ENCODE measurements around the gene AP1S2.

AP1S2 gene

DNA sequence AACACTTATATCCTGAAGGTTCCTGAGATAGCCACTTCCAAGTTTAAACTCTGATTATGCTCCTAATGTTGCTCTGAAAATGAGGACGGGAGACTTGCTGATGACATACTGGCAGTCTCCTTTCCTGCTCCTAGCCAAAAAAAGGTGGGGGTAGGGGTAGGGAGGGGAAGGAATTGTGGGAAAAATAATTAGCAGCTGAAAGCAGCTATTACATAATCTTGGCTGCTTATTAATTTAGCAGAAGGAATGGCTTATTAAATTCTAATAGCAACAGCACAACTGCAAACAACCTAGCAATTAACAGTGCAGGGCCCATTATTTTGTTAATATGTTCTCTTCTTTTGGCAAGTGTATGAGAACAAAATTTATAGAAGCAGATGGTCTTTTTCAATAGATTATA, 2.0 kb upstream of the AP1S2 start:
- Histone ChIP-seq H3K27me3 (ENCODE audit: control insufficient read depth in 5 of 5, insufficient read depth in 4 of 5, low read length in 5 of 5) (peaks cover 0 to 13% (median 2%) of the 10 kb centered on the region in 5 donors), H3K4me1 (ENCODE audit: control insufficient read depth in 5 of 5, insufficient read depth in 5 of 5, low read length in 5 of 5) (peaks cover 0 to 23% (median 17%) of the 10 kb centered on the region in 5 donors), H3K4me3 (ENCODE audit: low read depth in 1 of 5, low read length in 5 of 5) (no peak overlapping the region), H3K9ac (ENCODE audit: low read length in 5 of 5) (no peak overlapping the region), H3K36me3 (ENCODE audit: control insufficient read depth in 5 of 5, insufficient read depth in 5 of 5, low read length in 5 of 5) (no peaks in the 10 kb centered on the region), H3K9me3 (ENCODE audit: control insufficient read depth in 5 of 5, low read length in 5 of 5) (no peaks in the 10 kb centered on the region), H3K27ac (ENCODE audit: low read depth, low read length) (peak overlapping the region; percentile 86)

DNA sequence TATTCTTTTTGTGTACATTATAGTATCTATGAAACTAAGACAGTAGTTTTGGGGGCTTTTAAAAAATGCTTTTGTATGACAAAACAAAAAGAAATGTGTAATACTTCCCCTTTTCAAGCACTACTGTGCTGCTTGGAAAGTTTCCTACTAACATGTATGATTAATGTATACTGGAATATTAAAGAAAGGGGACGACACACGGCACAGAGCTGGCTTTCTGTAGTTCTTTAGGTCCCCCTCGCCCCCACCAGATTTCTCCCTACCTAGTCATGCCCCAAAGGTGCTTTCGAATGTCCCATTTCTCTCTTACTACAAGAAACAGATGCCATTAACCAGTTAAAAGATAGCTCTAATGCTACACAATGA, 1.6 kb upstream of the AP1S2 start:
- Histone ChIP-seq H3K4me1 (ENCODE audit: control insufficient read depth in 5 of 5, insufficient read depth in 5 of 5, low read length in 5 of 5) (peaks cover 0 to 23% (median 17%) of the 10 kb centered on the region in 5 donors), H3K9ac (ENCODE audit: low read length in 5 of 5) (no peak overlapping the region), H3K9me3 (ENCODE audit: control insufficient read depth in 5 of 5, low read length in 5 of 5) (no peaks in the 10 kb centered on the region), H3K36me3 (ENCODE audit: control insufficient read depth in 5 of 5, insufficient read depth in 5 of 5, low read length in 5 of 5) (no peaks in the 10 kb centered on the region), H3K27me3 (ENCODE audit: control insufficient read depth in 5 of 5, insufficient read depth in 4 of 5, low read length in 5 of 5) (peaks cover 0 to 9% (median 2%) of the 10 kb centered on the region in 5 donors), H3K27ac (ENCODE audit: low read depth, low read length) (peak overlapping the region; percentile 86), H3K4me3 (ENCODE audit: low read depth in 1 of 5, low read length in 5 of 5) (no peak overlapping the region)

DNA sequence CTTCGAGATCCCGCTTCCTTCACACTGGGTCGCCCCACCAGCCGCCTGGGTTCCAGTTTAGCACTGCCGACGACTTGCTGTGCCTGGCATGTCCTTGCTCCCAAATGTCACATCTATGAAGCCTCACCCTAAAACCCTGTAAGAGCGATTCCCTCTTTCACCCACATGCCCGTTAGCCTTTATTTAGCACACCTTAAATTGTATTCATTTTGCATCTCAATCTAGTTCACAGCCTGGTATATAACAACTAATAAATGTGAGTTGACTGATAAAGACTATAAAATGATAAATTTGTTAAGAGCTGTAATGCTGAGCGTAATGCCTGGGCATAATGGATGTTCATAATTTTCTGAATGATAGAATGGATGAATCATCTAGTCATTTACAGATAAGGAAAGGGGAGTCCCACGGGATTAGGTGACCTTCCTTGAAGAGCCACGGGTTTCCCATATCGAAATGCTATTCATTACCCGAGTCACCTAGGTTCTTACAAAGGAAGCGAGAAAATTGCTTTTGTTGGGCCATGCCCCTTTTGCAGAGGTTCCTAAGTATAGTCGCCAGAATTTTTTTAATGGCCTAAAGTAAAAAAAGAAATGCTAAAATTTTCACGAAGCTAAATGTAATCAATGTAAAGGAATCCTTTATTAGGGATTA, 1.1 kb upstream of the AP1S2 start:
- Histone ChIP-seq H3K27me3 (ENCODE audit: control insufficient read depth in 5 of 5, insufficient read depth in 4 of 5, low read length in 5 of 5) (peaks cover 0 to 7% (median 2%) of the 10 kb centered on the region in 5 donors), H3K4me3 (ENCODE audit: low read depth in 1 of 5, low read length in 5 of 5) (peak overlapping the region; percentile 79 to 94 (median 85)), H3K4me1 (ENCODE audit: control insufficient read depth in 5 of 5, insufficient read depth in 5 of 5, low read length in 5 of 5) (peaks cover 0 to 23% (median 17%) of the 10 kb centered on the region in 5 donors), H3K9me3 (ENCODE audit: control insufficient read depth in 5 of 5, low read length in 5 of 5) (no peaks in the 10 kb centered on the region), H3K27ac (ENCODE audit: low read depth, low read length) (peak overlapping the region; percentile 86), H3K9ac (ENCODE audit: low read length in 5 of 5) (peak overlapping the region; percentile 71 to 83 (median 73)), H3K36me3 (ENCODE audit: control insufficient read depth in 5 of 5, insufficient read depth in 5 of 5, low read length in 5 of 5) (no peaks in the 10 kb centered on the region)

DNA sequence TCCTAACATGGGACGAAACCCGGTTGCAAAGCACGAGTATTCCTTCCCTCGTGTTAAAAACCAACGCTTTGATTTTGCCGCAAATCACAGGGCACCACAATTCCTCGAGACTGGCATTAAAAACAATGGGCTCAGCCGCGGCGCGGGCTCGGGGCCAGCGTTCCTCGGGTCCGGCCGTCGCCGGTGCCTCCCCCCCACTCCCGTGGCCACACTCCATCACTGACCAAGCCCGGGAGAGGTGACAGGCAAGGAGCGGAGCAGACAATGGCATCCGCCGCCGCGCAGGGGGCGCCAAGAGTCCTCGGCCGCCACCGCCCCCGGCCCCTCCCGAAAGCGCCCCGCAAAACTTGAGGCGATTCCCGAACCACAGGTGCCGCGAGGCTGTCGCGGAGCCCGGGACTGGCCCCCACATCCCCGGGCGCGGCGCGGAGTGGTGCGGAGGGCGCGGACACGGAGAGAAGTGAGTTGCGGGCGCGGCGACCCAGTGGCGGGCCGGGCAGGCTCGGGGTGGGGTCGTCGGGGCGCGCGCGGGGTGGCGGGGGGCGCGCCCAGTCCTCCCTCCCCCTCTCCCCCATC, 445 bp downstream of the AP1S2 start:
- H3K4me3 ChIP-seq (ENCODE audit: low read depth in 1 of 5, low read length in 5 of 5) = peak overlapping the region; percentile 63 to 86 (median 79)
- no peaks in the 10 kb centered on the region for H3K9me3 ChIP-seq (ENCODE audit: control insufficient read depth in 5 of 5, low read length in 5 of 5)
- H3K36me3 ChIP-seq (ENCODE audit: control insufficient read depth in 5 of 5, insufficient read depth in 5 of 5, low read length in 5 of 5) = no peaks in the 10 kb centered on the region
- peaks cover 0 to 7% (median 2%) of the 10 kb centered on the region in 5 donors for H3K27me3 ChIP-seq (ENCODE audit: control insufficient read depth in 5 of 5, insufficient read depth in 4 of 5, low read length in 5 of 5)
- H3K9ac ChIP-seq (ENCODE audit: low read length in 5 of 5) = peak overlapping the region in 4 of 5 donors; percentile 15 to 73 (median 46)
- peak overlapping the region; percentile 31 for H3K27ac ChIP-seq (ENCODE audit: low read depth, low read length)
- H3K4me1 ChIP-seq (ENCODE audit: control insufficient read depth in 5 of 5, insufficient read depth in 5 of 5, low read length in 5 of 5) = peaks cover 0 to 23% (median 17%) of the 10 kb centered on the region in 5 donors

DNA sequence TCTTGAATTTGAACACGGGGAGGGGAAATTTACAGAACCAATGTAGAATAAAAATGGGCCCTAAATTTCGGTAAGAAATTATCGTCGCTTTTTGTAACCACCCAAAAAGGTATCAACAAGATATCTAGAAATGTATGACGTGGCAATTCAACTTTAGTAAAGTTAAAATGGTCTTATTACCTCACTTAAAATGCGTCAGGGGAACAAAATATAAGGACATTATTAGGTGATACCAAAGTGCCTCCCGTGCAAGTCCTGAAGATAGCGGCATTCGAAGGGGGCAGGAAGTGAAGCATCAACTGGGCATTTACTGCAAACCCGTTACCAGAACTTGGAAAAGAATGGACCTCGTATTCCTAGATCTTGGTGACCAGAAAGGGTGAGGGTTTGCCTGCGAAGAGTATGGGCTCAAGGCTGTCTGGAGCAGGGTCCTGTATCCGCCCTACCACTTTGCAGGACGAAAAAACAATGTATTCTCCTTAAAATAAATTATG, 980 bp downstream of the AP1S2 start:
- Histone ChIP-seq H3K4me3 (ENCODE audit: low read depth in 1 of 5, low read length in 5 of 5) (peak overlapping the region; percentile 63 to 86 (median 79)), H3K27ac (ENCODE audit: low read depth, low read length) (peak overlapping the region; percentile 31), H3K36me3 (ENCODE audit: control insufficient read depth in 5 of 5, insufficient read depth in 5 of 5, low read length in 5 of 5) (no peaks in the 10 kb centered on the region), H3K9ac (ENCODE audit: low read length in 5 of 5) (peak overlapping the region in 4 of 5 donors; percentile 15 to 73 (median 46)), H3K9me3 (ENCODE audit: control insufficient read depth in 5 of 5, low read length in 5 of 5) (no peaks in the 10 kb centered on the region), H3K4me1 (ENCODE audit: control insufficient read depth in 5 of 5, insufficient read depth in 5 of 5, low read length in 5 of 5) (peaks cover 0 to 23% (median 17%) of the 10 kb centered on the region in 5 donors), H3K27me3 (ENCODE audit: control insufficient read depth in 5 of 5, insufficient read depth in 4 of 5, low read length in 5 of 5) (peaks cover 0 to 7% (median 2%) of the 10 kb centered on the region in 5 donors)

DNA sequence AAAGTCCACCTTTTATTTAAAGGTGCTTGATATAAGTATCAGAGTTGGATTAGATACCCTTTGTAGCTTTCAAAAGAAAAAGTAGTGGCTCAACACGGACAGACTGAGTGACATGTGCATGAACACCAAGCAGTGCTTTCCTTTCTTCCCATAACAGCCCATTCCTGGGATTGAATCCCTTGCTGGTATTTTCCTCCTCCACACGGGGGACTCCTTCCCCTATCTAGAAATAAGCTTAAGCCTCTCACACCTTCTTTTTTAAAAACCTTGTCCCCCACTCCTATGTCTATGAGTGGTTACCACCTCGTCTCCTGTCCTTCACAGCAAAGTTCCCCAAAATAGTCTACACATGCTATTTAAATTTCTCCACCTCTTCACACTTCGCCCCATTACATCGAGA, 5.1 kb downstream of the AP1S2 start:
- no peaks in the 10 kb centered on the region for H3K9me3 ChIP-seq (ENCODE audit: control insufficient read depth in 5 of 5, low read length in 5 of 5)
- no peak overlapping the region for H3K9ac ChIP-seq (ENCODE audit: low read length in 5 of 5)
- peaks cover 0 to 8% (median 2%) of the 10 kb centered on the region in 5 donors for H3K27me3 ChIP-seq (ENCODE audit: control insufficient read depth in 5 of 5, insufficient read depth in 4 of 5, low read length in 5 of 5)
- no peak overlapping the region for H3K4me3 ChIP-seq (ENCODE audit: low read depth in 1 of 5, low read length in 5 of 5)
- no peak overlapping the region for H3K27ac ChIP-seq (ENCODE audit: low read depth, low read length)
- peaks cover 0 to 6% (median 4%) of the 10 kb centered on the region in 5 donors for H3K36me3 ChIP-seq (ENCODE audit: control insufficient read depth in 5 of 5, insufficient read depth in 5 of 5, low read length in 5 of 5)
- peaks cover 0 to 9% (median 8%) of the 10 kb centered on the region in 5 donors for H3K4me1 ChIP-seq (ENCODE audit: control insufficient read depth in 5 of 5, insufficient read depth in 5 of 5, low read length in 5 of 5)

DNA sequence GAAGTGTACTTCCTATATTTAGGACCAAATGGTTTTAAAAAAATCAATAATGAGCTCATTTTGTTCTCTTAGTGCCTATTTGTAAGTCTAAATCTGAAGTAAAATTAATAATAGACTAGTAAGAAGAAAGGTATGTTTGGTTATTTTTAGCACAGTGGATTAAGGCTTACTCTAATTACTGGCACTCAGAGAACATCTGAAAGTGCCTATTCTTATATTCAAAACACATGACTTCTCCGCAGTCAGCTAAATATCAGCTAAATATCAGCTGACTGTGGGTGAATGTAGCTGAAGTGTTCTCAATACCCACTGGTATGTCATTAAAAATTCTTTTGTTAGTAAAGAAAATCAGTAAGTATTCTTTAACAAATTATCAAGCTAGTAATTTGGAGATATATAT, 6.0 kb downstream of the AP1S2 start:
- Histone ChIP-seq H3K9ac (ENCODE audit: low read length in 5 of 5) (peak overlapping the region in 1 of 5 donors; percentile 38), H3K4me1 (ENCODE audit: control insufficient read depth in 5 of 5, insufficient read depth in 5 of 5, low read length in 5 of 5) (peaks cover 0 to 3% (median under 1%) of the 10 kb centered on the region in 5 donors), H3K27ac (ENCODE audit: low read depth, low read length) (no peak overlapping the region), H3K9me3 (ENCODE audit: control insufficient read depth in 5 of 5, low read length in 5 of 5) (no peaks in the 10 kb centered on the region), H3K36me3 (ENCODE audit: control insufficient read depth in 5 of 5, insufficient read depth in 5 of 5, low read length in 5 of 5) (peaks cover 0 to 13% (median 4%) of the 10 kb centered on the region in 5 donors), H3K27me3 (ENCODE audit: control insufficient read depth in 5 of 5, insufficient read depth in 4 of 5, low read length in 5 of 5) (peaks cover 0 to 3% (median under 1%) of the 10 kb centered on the region in 5 donors), H3K4me3 (ENCODE audit: low read depth in 1 of 5, low read length in 5 of 5) (no peak overlapping the region)

DNA sequence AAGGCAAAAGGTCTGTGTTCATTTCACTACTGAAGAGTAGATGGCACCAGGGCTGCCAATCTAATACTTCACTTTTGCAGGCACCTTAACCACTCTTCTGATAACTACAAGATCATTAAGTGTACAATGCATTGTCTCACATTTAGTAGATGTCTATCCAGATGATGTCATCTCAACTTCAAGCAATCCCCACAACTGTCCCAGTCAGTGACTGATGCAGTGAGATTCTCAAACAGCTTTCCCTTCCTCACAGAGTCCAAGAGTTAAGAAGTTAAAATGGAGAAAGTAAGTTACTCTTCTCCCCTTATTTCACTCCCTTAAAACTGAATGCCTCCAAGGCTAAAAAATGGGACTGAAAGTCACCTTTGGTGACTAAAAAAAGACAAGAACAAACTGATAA, 10.7 kb downstream of the AP1S2 start:
- H3K9ac ChIP-seq (ENCODE audit: low read length in 5 of 5) = no peak overlapping the region
- H3K27me3 ChIP-seq (ENCODE audit: control insufficient read depth in 5 of 5, insufficient read depth in 4 of 5, low read length in 5 of 5) = peaks cover 0 to 2% (median 0%) of the 10 kb centered on the region in 5 donors
- no peak overlapping the region for H3K4me3 ChIP-seq (ENCODE audit: low read depth in 1 of 5, low read length in 5 of 5)
- no peak overlapping the region for H3K27ac ChIP-seq (ENCODE audit: low read depth, low read length)
- H3K36me3 ChIP-seq (ENCODE audit: control insufficient read depth in 5 of 5, insufficient read depth in 5 of 5, low read length in 5 of 5) = peaks cover 0 to 16% (median 6%) of the 10 kb centered on the region in 5 donors
- H3K4me1 ChIP-seq (ENCODE audit: control insufficient read depth in 5 of 5, insufficient read depth in 5 of 5, low read length in 5 of 5) = no peaks in the 10 kb centered on the region
- H3K9me3 ChIP-seq (ENCODE audit: control insufficient read depth in 5 of 5, low read length in 5 of 5) = no peaks in the 10 kb centered on the region

DNA sequence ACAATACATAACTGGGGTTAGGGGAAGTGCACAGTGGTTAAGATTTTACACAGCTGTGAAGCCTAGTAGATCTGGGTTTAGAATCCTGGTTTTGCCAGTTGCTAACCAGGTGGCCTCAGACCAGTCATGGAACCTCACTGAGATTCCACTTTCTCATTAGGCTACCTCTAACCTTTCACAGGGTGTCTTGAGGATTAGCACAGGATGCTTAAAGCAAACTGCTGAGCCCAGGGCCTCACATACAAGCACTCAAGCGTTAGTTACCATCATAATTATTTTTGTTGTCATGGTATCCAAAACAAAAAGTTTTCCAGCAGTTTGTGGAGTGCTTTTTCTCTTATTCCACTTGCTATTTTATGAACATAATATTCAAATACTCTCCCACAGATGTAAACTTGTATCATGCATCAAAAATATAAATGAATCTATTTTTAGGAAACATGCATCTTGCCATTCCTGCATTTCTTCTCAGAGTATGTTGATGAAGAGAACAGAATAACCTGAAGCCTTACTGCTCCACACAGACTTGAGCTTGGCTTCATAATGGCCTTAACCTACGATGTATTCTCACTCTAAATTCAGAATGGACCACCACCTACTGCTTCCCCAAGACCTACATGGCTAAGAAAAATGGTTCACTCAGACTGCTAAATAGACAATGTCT, 12.6 kb downstream of the AP1S2 start:
- Histone ChIP-seq H3K9me3 (ENCODE audit: control insufficient read depth in 5 of 5, low read length in 5 of 5) (no peaks in the 10 kb centered on the region), H3K36me3 (ENCODE audit: control insufficient read depth in 5 of 5, insufficient read depth in 5 of 5, low read length in 5 of 5) (peaks cover 0 to 16% (median 6%) of the 10 kb centered on the region in 5 donors)

DNA sequence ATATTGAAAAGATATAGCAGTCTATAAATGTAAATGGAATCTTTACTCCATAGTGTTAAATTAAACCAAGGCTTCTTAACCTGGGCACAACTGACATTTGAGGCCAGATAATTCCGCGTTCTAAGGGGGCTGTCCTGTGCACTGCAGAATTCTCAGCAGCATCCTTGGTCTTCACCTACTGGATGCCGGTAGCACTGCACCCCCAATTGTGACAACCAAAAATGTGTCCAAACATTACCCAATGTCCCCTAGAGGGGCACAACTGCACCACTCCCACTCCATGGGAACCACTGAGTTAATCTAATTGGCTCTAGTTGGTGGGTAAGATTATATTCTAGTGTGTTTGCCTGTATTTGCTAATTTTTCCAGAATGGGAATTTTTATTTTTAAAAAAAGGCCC, 16.6 kb downstream of the AP1S2 start:
- Histone ChIP-seq H3K9me3 (ENCODE audit: control insufficient read depth in 5 of 5, low read length in 5 of 5) (no peaks in the 10 kb centered on the region), H3K36me3 (ENCODE audit: control insufficient read depth in 5 of 5, insufficient read depth in 5 of 5, low read length in 5 of 5) (peaks cover 0 to 5% (median under 1%) of the 10 kb centered on the region in 5 donors), H3K27me3 (ENCODE audit: control insufficient read depth in 5 of 5, insufficient read depth in 4 of 5, low read length in 5 of 5) (no peaks in the 10 kb centered on the region), H3K27ac (ENCODE audit: low read depth, low read length) (no peak overlapping the region), H3K4me1 (ENCODE audit: control insufficient read depth in 5 of 5, insufficient read depth in 5 of 5, low read length in 5 of 5) (peaks cover 0 to 3% (median 0%) of the 10 kb centered on the region in 5 donors), H3K4me3 (ENCODE audit: low read depth in 1 of 5, low read length in 5 of 5) (no peak overlapping the region), H3K9ac (ENCODE audit: low read length in 5 of 5) (no peak overlapping the region)

More for the DNA sequence above, 12.6 kb downstream of the AP1S2 start:
- Histone ChIP-seq H3K27me3 (ENCODE audit: control insufficient read depth in 5 of 5, insufficient read depth in 4 of 5, low read length in 5 of 5) (no peaks in the 10 kb centered on the region), H3K27ac (ENCODE audit: low read depth, low read length) (no peak overlapping the region), H3K4me3 (ENCODE audit: low read depth in 1 of 5, low read length in 5 of 5) (no peak overlapping the region), H3K9ac (ENCODE audit: low read length in 5 of 5) (no peak overlapping the region), H3K4me1 (ENCODE audit: control insufficient read depth in 5 of 5, insufficient read depth in 5 of 5, low read length in 5 of 5) (no peaks in the 10 kb centered on the region)

Data from subcutaneous abdominal adipose tissue (tissue), 5 donors.